Thyroid gland (tissue), 4 donors: ENCODE measurements around the gene PLA2G4A. TPM values are rescaled to one million over a fixed set of nuclear protein-coding genes. Genes with fewer than 3 reads are reported as not detected.

Experiments
- DNase-seq, 2 donors: peaks; one replicate each; pipeline ENCODE4 v3.0.0-alpha.2; 2019
- H3K27ac ChIP-seq, 3 donors: fragments of 200-600 bp; sonication (generic); 1 replicate in 2 of 3; 2 replicates in 1 of 3; pipeline ENCODE4 v1.5.1; 2016 to 2019; ENCODE audit warnings: mild to moderate bottlenecking in 1 of 3, moderate library complexity in 1 of 3
- H3K27me3 ChIP-seq: fragments of 200-600 bp; sonication (generic); one replicate; pipeline ENCODE4 v1.5.1; 2019
- H3K36me3 ChIP-seq, 2 donors: fragments of 200-600 bp; sonication (generic); one replicate each; pipeline ENCODE4 v1.5.1; 2016 to 2019
- H3K4me1 ChIP-seq, 2 donors: fragments of 200-600 bp; sonication (generic); one replicate each; pipeline ENCODE4 v1.5.1; 2017 to 2019
- H3K4me3 ChIP-seq, 3 donors: fragments of 200-600 bp; sonication (generic); replicated peaks in 1 of 3; 1 replicate in 2 of 3; 2 replicates in 1 of 3; pipeline ENCODE4 v1.5.1; 2016; ENCODE audit warnings: mild to moderate bottlenecking in 1 of 3
- H3K9me3 ChIP-seq: fragments of 200-600 bp; sonication (generic); one replicate; pipeline ENCODE4 v1.5.1; 2017
- CTCF ChIP-seq, 6 experiments: fragments of 200-600 bp in 3 of 6; fragments of 450-650 bp in 3 of 6; sonication (generic) in 3 of 6; IDR thresholded peaks; one replicate each; pipeline ENCODE4 v1.5.1; 2016 to 2019; ENCODE audit warnings: antibody characterized with exemption in 6 of 6, mild to moderate bottlenecking in 2 of 6, inconsistent platforms in 1 of 6, moderate library complexity in 1 of 6
- POLR2A ChIP-seq, 2 donors: fragments of 450-650 bp; IDR thresholded peaks; one replicate each; pipeline ENCODE4 v1.6.1; 2017; ENCODE audit warnings: antibody characterized with exemption in 2 of 2, mild to moderate bottlenecking in 2 of 2, moderate library complexity in 1 of 2
- WGBS, 2 donors: methylation state at CpG; one replicate each; pipeline ENCODE4 v1.1.5; 2017; 5-methylcytosine and 5-hydroxymethylcytosine counted together
- intact Hi-C: fragments of 100-400 bp; cut with DNase I; formaldehyde crosslinking; loops from one replicate; pipeline ENCODE4 v1.15.1; 2023
- total RNA-seq, 4 donors: library from RNA; depleted of rRNA; stranded (reverse); fragments of >200 nt; gene quantifications; one replicate each; pipeline ENCODE4 v1.2.3, GENCODE V29; 2016

The PLA2G4A gene
- total RNA-seq, 4 donors from 2014 or later = 3.4 to 6.4 (median 5.2) TPM

- Histone ChIP-seq H3K27ac (no peak overlapping the region), H3K36me3 (no peaks in the 10 kb centered on the region), H3K9me3 (no peaks in the 10 kb centered on the region), H3K4me3 (no peak overlapping the region), H3K4me1 (no peaks in the 10 kb centered on the region), H3K27me3 (no peaks in the 10 kb centered on the region)
- TF ChIP-seq POLR2A (IDR thresholded peaks at IDR 0.05) = no peak
- intact Hi-C loops = no loop called here
- DNase-seq = no peak
- 79 to 84% methylated on average over 4 of the region's 4 CpGs for WGBS, 2 donors
Observed at GRCh38 chr1:187033693-187034390, 205.1 kb downstream of the PLA2G4A start.

GRCh38 chr1:187034501-187034900, 205.8 kb downstream of the PLA2G4A start:
- Histone ChIP-seq H3K4me1 (no peaks in the 10 kb centered on the region), H3K27ac (no peak overlapping the region), H3K9me3 (no peaks in the 10 kb centered on the region), H3K4me3 (no peak overlapping the region), H3K36me3 (no peaks in the 10 kb centered on the region), H3K27me3 (peaks cover under 1% of the 10 kb centered on the region)
- no peak for DNase-seq
- no peak for TF ChIP-seq CTCF (IDR thresholded peaks at IDR 0.05)
- no peak for TF ChIP-seq POLR2A (IDR thresholded peaks at IDR 0.05)
- intact Hi-C loops = no loop called here

DNA sequence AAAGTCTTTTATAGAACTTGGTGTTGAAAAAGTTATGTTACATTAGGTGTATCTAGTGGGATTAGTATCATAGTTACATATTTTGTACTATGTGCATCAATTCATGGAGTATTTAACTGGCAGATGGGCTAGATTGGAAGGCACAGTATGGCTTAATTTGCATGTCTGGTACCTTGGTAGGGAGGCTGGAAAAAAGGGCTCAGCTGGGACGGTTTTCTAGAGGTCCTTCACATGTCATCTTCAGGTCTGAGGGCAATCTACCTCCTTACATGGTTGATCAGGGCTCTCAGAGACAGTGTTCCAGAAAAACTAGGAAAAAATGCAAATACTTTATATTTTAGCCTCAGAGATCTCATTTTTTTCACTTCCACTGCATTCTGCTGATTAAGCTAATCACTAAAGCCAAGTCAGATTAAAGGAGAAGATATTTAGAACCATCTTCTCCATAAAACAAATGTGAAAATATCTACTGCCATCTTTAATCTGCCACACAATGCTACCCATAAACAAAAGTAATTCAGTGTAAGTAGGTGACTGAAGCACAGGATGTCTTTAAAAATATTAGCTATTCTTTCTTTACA, 209.3 kb downstream of the PLA2G4A start:
- Histone ChIP-seq H3K4me1 (no peaks in the 10 kb centered on the region), H3K4me3 (no peak overlapping the region), H3K36me3 (no peaks in the 10 kb centered on the region), H3K9me3 (no peaks in the 10 kb centered on the region), H3K27ac (no peak overlapping the region), H3K27me3 (peaks cover 4% of the 10 kb centered on the region)
- no peak for TF ChIP-seq CTCF (IDR thresholded peaks at IDR 0.05)
- TF ChIP-seq POLR2A (IDR thresholded peaks at IDR 0.05) = no peak
- WGBS, 2 donors = 44 to 50% methylated on average over 1 of the region's 1 CpG
- intact Hi-C loops = no loop called here
- DNase-seq = no peak

Other genes with a start within 250 kb of the PLA2G4A start
- gene PTGS2, start 148.5 kb upstream of the PLA2G4A start, total RNA-seq = 1 to 10 TPM in 2 of 4 donors, under 1 TPM in 2; 0.44 to 4.2 (median 2.0) TPM